ENCODE measurements around the gene SSBP3. TPM values are rescaled to one million over a fixed set of nuclear protein-coding genes. Genes with fewer than 3 reads are reported as not detected.

SSBP3 gene
- total and polyA plus RNA-seq, 9 of the 15 experiments (the other 6 are each of a cell fraction or from before 2014, with no cell fraction given) = 8.7 to 108 (median 33.8) TPM

- peak; percentile 49; the same call in 1 of the 2 replicates for TF ChIP-seq FOXM1 (IDR thresholded peaks at IDR 0.05; ENCODE audit: low read depth)
- no peak for TF ChIP-seq FOXM1 (CRISPR knock-in tag; IDR thresholded peaks at IDR 0.05; ENCODE audit: low read depth)
- TF ChIP-seq ETV1 (tag; conservative IDR thresholded peaks at IDR 0.05; ENCODE audit: low read depth) = peak; percentile 12; the same call in 1 of the 2 replicates
- TF ChIP-seq RBM39 (optimal IDR thresholded peaks at IDR 0.05; ENCODE audit: low read depth, low read length) = peak; percentile 72
- peak; percentile 94 for TF ChIP-seq MXI1 (IDR thresholded peaks at IDR 0.05; ENCODE audit: low read depth, low read length)
- TF ChIP-seq CCNT2 (IDR thresholded peaks at IDR 0.05; ENCODE audit: borderline replicate concordance, extremely low read depth, insufficient read length, low read depth, low read length) = no peak
- TF ChIP-seq ZNF41 (CRISPR knock-in tag; conservative IDR thresholded peaks at IDR 0.05) = no peak
- no peak for TF ChIP-seq HDAC3 (IDR thresholded peaks at IDR 0.05; ENCODE audit: borderline replicate concordance, partially characterized antibody)
- peak; percentile 29; the same call in 1 of the 2 replicates for TF ChIP-seq NKRF (IDR thresholded peaks at IDR 0.05; ENCODE audit: borderline replicate concordance)
- TF ChIP-seq SIN3B (IDR thresholded peaks at IDR 0.05; ENCODE audit: low read depth) = no peak
- TF ChIP-seq ZNF165 (CRISPR knock-in tag; IDR thresholded peaks at IDR 0.05; ENCODE audit: borderline replicate concordance) = no peak
- no peak for TF ChIP-seq MXD1 (CRISPR knock-in tag; IDR thresholded peaks at IDR 0.05; ENCODE audit: borderline replicate concordance, poor library complexity, severe bottlenecking)
- TF ChIP-seq POLR3G (IDR thresholded peaks at IDR 0.05; ENCODE audit: extremely low read depth, insufficient read length, insufficient replicate concordance) = no peak
- 0 out of 2 replicates have a peak, but pooled peaks have one; percentile 26 for TF ChIP-seq VEZF1 (CRISPR knock-in tag; IDR thresholded peaks at IDR 0.05)
- peak; percentile 54; the same call in 1 of the 2 replicates for TF ChIP-seq ZNF24 (IDR thresholded peaks at IDR 0.05)
- no peak for TF ChIP-seq ARID4B (CRISPR knock-in tag; IDR thresholded peaks at IDR 0.05)
- no peak for TF ChIP-seq MBD2 (IDR thresholded peaks at IDR 0.05; ENCODE audit: borderline replicate concordance, low read depth)
- 0 out of 2 replicates have a peak, but pooled peaks have one; percentile 35 for TF ChIP-seq RB1 (IDR thresholded peaks at IDR 0.05; ENCODE audit: low read depth)
- TF ChIP-seq KDM4B (IDR thresholded peaks at IDR 0.05; ENCODE audit: borderline replicate concordance in 2 of 2, low read depth in 1 of 2) = no peak
Observed at GRCh38 chr1:54355931-54356679, 50.1 kb downstream of the SSBP3 start (continued).
